Hematopoietic multipotent progenitor cell treated with erythropoietin and hydrocortisone succinate and interleukin-3 and kit ligand, for 8 days (in vitro differentiated cells): ENCODE data around the gene IL1RAP.
A peak's percentile ranks its signal among the peaks of the same experiment; 100 is the strongest.

Source experiments
- DNase-seq: peaks from one replicate; pipeline ENCODE4 v3.0.0-alpha.2; 2015

IL1RAP gene

DNA sequence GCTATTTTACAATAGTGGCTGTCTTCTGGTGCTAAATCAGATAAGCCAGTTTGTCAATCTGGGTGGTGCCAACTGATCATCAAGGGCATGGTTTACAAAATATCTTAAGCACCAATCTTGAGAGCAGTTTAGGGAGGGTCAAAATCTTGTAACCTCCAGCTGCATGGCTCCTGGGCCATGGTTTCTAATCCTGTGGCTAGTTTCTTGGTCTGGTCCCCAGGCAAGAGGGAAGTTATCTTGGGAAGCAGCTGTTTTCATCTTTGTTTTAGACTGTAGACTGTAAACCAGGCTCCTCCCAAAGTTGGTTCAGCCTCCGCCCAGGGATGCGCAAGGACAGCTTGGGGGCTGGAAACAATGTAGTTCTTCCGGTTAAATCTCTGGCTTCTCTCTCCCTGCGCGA is 166.8 kb downstream of the IL1RAP start:
- no peak for DNase-seq

DNA sequence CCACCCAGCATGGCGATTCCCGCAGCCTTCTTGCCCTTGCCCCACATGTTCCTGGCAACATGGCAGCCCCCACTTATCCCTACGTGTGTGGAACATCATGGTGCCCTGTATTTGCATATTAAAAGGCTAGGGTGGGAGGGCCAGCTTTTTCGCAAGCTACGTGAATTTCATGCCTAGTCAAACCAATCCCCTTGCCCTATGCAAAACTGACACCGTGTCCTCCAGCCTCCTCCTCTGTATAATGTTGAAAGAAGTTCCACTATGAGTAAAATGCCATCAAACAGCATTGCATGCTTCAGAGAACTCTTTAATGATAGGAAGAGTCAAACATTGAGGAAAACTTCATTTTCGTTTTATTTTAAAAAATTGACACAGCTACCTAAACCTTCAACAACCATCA is 170.9 kb downstream of the IL1RAP start:
- no peak for DNase-seq

DNA sequence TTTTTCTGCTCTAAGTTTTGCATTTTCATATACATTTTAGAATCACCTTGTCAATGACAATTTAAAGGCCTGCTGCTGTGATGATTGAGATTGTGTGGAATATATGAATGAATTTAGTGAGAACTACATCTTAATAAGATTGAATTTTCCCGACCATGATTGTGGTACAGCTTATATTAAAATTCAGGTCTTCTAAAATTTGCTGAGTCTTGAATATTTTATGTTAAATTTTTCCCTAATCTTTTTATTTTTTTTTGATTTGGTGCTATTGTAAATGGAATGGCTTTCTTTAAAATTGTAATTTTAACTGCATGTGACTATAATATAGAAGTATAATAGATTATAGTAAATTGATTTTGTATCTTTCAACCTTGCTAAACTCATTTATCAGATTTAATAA is 172.1 kb downstream of the IL1RAP start:
- DNase-seq, result no peak

DNA sequence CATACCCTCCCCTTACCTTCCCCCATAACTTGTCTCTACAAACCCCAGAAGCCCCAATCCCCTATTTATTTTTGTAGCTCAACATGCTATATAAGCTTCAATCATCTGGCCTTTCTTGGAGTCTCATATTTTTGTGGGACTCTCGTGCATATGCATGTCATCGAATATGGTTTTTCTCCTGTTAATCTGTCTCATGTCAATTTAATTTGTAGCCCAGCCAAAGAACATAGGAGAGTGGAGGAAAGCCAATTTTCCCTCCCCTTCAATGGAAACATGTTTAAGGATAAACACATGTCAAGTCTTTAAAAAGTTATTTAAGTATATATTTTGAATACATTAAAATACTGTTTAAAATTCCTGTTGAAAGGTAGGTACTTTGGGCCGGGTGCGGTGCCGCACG is 176.4 kb downstream of the IL1RAP start:
- DNase-seq, result no peak

DNA sequence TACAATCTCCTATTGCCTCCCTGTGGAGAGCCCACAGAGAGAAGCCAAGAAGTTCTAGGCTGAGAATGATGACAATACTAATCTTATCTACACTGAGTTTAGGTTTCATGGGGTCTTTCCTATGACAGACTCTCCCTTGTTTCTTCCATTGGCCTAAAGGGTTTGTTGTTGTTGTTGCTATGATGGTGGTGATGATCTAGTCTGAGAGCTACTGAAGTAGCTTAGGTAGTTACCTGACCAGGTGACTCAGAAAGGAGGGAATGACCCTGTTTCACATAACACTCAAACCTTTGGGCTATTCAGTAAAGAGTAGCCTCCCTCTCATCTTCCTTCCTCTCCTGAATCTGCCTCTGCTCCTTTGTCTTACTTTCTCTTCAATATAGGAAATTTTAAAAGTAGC is 178.4 kb downstream of the IL1RAP start:
- no peak for DNase-seq

DNA sequence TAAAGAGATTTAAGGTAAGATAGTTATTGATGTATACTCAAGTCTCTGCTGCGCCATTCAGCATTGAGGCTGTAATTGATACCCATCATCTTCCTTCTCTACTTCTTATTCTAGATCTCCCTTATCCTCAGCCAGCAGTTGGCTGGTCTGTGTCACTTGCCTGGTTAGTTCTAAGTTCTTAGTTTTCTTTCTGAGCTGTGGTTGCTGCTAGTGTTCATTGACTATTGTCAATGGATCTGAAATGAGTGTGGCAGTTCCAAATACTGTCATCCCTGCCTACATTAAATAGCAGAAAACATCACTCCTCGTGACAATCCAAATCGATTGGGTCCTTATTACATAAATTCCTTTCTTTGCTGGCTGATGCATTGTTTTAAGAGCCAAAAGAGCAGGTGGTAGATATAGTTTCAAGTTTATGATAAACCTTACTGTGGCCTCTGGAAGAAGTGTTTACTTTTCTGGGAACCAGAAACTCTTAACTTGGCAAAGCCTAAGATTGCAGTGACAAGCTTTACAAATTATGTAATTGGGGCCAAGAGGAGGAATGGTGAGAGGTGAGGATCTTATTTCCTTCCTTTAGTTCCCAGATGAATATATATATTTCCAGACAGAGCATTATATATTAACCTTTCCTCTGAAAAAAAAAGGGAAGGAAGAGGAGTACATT is 180.6 kb downstream of the IL1RAP start:
- DNase-seq, result no peak

DNA sequence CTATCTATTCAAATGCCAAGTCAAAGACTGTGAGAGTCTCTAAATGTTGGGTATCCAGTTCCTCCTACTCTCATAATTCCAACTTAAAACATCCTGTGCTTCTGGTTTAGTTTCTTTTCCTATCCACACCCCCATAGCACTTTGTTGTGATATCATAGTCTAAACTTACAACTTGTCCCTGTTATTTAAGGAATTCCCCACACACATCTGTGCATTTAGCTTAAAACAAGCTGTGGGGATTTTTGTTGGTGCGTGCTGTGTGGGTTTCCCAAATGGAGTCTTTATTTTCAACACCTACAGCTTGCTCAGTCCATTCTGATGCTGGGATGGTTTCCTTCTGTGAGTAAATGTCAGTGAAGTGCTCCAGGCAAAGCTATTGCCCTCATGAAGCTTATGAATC is 181.3 kb downstream of the IL1RAP start:
- no peak for DNase-seq

DNA sequence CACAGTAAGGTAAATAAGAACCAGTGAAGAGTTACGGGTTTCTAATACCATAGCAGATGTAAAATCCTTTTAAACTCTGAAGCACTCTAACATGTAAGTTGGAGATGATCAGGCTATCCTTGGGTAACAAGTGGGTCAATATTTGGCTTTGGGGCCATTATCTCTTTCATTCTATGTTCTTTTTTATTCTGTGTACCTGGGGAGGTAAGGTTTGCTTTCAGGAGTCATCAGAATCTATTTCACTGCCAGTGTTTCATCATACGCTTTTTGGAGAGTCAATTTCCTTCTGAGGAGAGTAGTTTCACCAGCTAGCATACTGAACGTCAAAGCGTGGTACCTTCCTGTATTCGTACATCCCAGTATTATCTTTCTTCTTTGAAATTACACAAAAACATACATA is 182.1 kb downstream of the IL1RAP start:
- DNase-seq, result no peak

DNA sequence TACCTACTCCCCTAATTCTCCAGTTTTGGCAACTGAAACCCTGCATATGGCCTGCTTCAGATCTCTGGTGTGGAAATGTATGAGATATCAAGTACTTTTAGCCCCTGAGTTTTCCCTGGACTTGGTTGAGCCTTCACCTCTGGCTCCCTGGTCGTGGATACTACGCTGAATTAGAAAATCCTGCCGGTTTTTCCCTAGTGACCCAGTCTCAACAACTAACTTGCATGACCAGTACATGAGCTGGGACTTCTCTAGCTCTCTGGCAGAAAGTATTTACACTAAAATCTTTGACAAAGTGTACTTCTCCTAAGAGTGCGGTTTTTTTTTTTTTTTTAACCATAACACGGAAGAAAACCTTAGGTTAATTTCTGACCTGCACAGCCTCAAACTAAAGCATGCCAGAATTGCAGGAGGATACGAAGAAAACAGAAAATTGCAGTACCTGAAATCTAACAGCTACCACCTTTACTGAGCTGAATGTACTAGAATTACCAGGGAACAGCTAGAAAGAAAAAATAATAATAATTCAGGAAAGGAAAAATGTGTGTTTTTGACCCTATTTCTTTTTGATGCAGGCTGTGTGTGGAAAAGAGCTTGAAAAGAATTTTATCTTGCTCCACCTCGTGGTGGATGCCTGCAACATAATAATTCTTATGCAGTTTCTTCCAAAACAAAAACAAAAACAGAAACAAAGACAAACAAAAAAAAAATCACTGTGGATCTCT is 183.1 kb downstream of the IL1RAP start:
- DNase-seq, result peak; percentile 42

DNA sequence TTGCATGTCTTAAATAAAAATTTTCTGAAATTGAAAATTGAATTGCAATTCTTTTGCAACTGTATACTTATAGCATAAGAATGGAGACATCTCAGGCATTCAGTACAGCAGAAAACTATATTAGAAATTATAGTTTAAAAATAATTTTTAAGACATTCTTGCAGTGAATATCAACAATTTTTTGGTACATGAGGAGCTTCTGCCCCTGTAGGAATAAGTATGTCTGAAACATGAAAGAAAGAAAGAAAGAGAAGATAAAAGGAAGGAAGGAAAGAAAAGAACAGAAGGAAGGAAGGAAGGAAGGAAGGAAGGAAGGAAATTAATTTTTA is 183.6 kb downstream of the IL1RAP start:
- DNase-seq, result no peak

DNA sequence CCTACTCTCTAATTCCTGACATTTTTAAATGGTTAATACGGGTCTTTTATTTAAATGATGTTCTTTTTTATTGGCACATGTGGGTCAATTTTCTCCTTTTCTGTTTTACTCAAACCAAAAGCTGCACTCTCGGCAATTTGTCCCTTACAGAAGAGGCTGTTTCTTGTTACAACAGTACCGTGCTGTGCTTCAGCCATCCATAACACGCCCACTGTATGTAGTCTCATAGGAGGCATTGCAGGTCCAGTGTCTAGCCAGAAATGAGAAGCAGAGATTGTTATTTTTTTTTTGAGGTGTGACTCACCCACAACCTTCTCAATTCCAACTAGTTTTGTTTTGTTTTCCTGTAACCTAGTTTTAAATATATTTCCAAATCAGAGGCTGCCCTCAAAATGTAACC is 184.0 kb downstream of the IL1RAP start:
- no peak for DNase-seq

DNA sequence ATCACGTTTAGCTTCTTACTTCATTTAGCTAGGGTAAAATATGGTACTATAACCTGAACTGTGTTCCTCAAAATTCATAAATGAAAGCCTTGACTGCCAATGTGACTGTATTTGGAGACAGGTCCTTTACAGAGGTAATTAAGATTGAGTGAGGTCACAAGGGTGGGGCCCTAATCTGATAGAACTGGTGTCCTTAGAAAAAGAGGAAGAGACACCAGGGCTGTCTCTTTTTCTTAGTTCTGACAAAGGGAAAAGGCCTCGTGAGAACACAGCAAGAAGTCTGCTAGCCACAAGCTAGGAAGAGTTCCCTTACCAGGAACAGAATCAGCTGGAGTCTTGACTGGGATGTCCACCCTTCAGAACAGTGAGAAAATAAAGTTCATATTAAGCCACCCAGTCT is 185.9 kb downstream of the IL1RAP start:
- peak; percentile 11 for DNase-seq

DNA sequence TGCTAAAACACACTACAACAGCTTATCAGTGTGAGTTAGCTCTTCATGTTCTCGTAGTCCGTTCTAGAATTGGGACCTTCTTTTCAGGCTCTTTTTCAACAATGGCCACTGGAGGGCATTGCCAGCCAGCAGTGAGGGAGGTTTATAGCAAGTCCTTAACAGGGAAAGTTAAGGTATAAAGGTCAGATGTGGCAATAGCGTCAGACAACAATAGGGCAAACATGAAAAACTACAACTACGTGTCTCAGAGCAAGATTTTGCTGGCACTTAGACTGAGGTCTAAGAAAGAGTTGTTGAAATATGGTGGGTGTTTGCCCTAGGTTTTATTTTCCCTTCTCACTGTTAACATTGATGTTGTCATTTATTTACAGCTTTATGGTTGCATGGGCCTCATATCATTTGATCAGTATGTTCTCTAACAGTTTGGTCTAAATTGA is 187.2 kb downstream of the IL1RAP start:
- peak; percentile 27 for DNase-seq

DNA sequence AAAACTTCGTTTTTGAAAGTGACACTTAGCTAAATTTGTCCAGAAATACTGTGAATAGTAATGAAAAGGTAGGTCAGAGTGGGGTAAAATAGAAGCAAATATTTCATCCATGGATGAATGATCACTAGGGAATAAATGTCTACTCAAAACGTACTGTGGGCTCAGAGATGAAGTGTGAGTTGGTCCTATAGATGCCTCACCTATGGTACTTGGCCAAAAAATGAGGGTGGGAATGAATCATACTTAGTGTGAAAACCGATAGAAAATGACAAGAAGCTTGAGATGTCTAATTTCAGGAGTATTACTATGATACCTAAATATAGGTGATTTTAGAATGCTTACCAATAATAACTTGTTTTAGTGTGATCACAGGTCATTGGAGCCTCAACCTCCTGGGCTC is 192.7 kb downstream of the IL1RAP start:
- no peak for DNase-seq
